H1 (cell line): ENCODE measurements around the gene ANKFN1. TPM values are rescaled to one million over a fixed set of nuclear protein-coding genes. Genes with fewer than 3 reads are reported as not detected.

Experiments used
- CTBP2 ChIP-seq: IDR thresholded peaks from 2 replicates; pipeline ENCODE4 v1.7.0; 2011; ENCODE audit warnings: borderline replicate concordance, mild to moderate bottlenecking, moderate library complexity, mixed read lengths, low read length; ENCODE audit not compliant: insufficient read depth, insufficient read length
- SAP30 ChIP-seq: fragments of 300-600 bp; sonication (generic); IDR thresholded peaks from 2 replicates; pipeline ENCODE4 v1.7.1; 2012; ENCODE audit warnings: low read length, moderate library complexity, mild to moderate bottlenecking, inconsistent platforms; ENCODE audit not compliant: insufficient read depth, insufficient replicate concordance
- SIN3A ChIP-seq, 2 experiments: IDR thresholded peaks in 1 of 2; conservative IDR thresholded peaks in 1 of 2; 2 replicates each; pipeline ENCODE4 v1.6.1; 2011 to 2012; ENCODE audit warnings: low read length in 2 of 2, improper control_type of control experiment in 1 of 2, low read depth in 1 of 2, mild to moderate bottlenecking in 1 of 2
- TAF1 ChIP-seq: IDR thresholded peaks from 2 replicates; pipeline ENCODE4 v1.6.1; 2011; ENCODE audit warnings: mild to moderate bottlenecking, low read depth, low read length
- polyA plus RNA-seq, 7 experiments: library from polyadenylated mRNA; depleted of rRNA in 3 of 7; stranded (reverse) in 5 of 7; unstranded in 2 of 7; fragments of >200 nt in 5 of 7; fragments of 200-250 nt in 2 of 7; gene quantifications; 1 replicate in 5 of 7; 2 replicates in 1 of 7; 4 replicates in 1 of 7; pipeline versions ENCODE4 v1.2.1 to v1.2.3, GENCODE V29; 2011 to 2013; ENCODE audit warnings: missing spikeins in 2 of 7, mixed read lengths in 2 of 7
- total RNA-seq: library from RNA; stranded (reverse); fragmentation: NEBNext Ultra II Directional; extraction: Animal tissue kit (Norgen Biotek cat#: 25700); gene quantifications from 2 replicates; pipeline ENCODE4 v1.2.1, GENCODE V29; 2021

The ANKFN1 gene
- total and polyA plus RNA-seq, 2 of the 8 experiments (the other 6 are each of a cell fraction or from before 2014, with no cell fraction given), result not detected

DNA sequence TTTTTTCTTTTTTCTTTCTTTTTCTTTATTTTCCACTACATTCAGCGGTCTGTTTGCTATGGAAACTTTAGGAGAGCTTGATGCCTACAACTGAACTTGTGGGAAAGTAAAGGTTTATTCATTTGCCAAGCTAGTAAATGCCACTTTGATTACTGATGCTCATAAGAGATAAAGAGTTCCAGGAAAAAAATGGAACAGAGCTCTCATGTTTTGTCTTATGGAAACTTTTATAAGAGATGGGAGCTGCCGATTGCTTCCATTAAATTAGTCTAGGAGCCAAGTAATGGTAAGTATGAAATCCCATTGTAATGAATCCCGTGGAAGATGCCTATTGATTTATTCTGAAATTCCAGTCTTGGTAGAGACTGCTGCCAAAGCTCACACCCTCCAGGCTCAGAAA, 7.1 kb downstream of the ANKFN1 start (continued):
- no peak for TF ChIP-seq TAF1
- no peak for TF ChIP-seq SIN3A (conservative IDR thresholded peaks at IDR 0.05 in 1 of 2, IDR thresholded peaks at IDR 0.05 in 1 of 2; ENCODE audit: low read depth in 1 of 2, low read length in 2 of 2)
- TF ChIP-seq SAP30, result no peak
- no peak for TF ChIP-seq CTBP2
